ENCODE data around the gene FADS1. TPM values are rescaled to one million over a fixed set of nuclear protein-coding genes. Genes with fewer than 3 reads are reported as not detected.

The FADS1 gene
- total RNA-seq, 2 donors from 2014 or later: 16.1 to 28.9 TPM

GRCh38 chr11:61793083-61793828 is 23.5 kb downstream of the FADS1 start:
- ATAC-seq (peak in 1 of 2 donors; percentile 34), DNase-seq (ENCODE audit: low spot score in 2 of 2) (no peak)
- H3K36me3 Mint-ChIP-seq: peaks cover 44 to 48% of the 10 kb centered on the region in 2 donors
- H3K27ac Mint-ChIP-seq: peak overlapping the region; percentile 98 to 99
- H3K9me3 Mint-ChIP-seq: no peaks in the 10 kb centered on the region

- Mint-ChIP-seq H3K36me3 (peaks cover 37 to 48% of the 10 kb centered on the region in 2 donors), H3K27ac (peak within 1 kb of the TSS; percentile 98 to 99), H3K9me3 (no peaks in the 10 kb centered on the region)
- peak; percentile 88 to 91 for DNase-seq (ENCODE audit: low spot score in 2 of 2)
- ATAC-seq: peak; percentile 90 to 93
Measured at GRCh38 chr11:61792310-61793082, 24.3 kb downstream of the FADS1 start, which contains the start of the genes FEN1 and TMEM258. FEN1 (plus strand) TSS chr11:61792911; CDS start chr11:61795362, 2,451 bp downstream. TMEM258 (minus strand) TSS chr11:61792599; CDS start chr11:61792558, 41 bp downstream.

- Mint-ChIP-seq H3K27ac (peak overlapping the region; percentile 98 to 99), H3K36me3 (peaks cover 30 to 41% of the 10 kb centered on the region in 2 donors), H3K9me3 (no peaks in the 10 kb centered on the region)
- ATAC-seq (peak; percentile 36 to 56), DNase-seq (ENCODE audit: low spot score in 2 of 2) (peak in 1 of 2 donors; percentile 44)
Measured at GRCh38 chr11:61791737-61792309, 25.0 kb downstream of the FADS1 start.

GRCh38 chr11:61787928-61788491 is 28.8 kb downstream of the FADS1 start:
- Mint-ChIP-seq H3K36me3 (peaks cover 10 to 12% of the 10 kb centered on the region in 2 donors), H3K9me3 (no peaks in the 10 kb centered on the region), H3K27ac (no peak overlapping the region)
- DNase-seq (ENCODE audit: low spot score in 2 of 2) (no peak), ATAC-seq (no peak)

- Mint-ChIP-seq H3K9me3 (no peaks in the 10 kb centered on the region), H3K27ac (no peak overlapping the region), H3K36me3 (no peaks in the 10 kb centered on the region)
- no peak for ATAC-seq
- DNase-seq (ENCODE audit: low spot score in 2 of 2): no peak
Measured at GRCh38 chr11:61785837-61786402, 30.9 kb downstream of the FADS1 start.

- no peak for DNase-seq (ENCODE audit: low spot score in 2 of 2)
- no peak for ATAC-seq
- Mint-ChIP-seq H3K36me3 (no peaks in the 10 kb centered on the region), H3K27ac (no peak overlapping the region), H3K9me3 (no peaks in the 10 kb centered on the region)
Measured at GRCh38 chr11:61784506-61784805, 32.3 kb downstream of the FADS1 start.

- H3K9me3 Mint-ChIP-seq: no peaks in the 10 kb centered on the region
- ATAC-seq (no peak), DNase-seq (ENCODE audit: low spot score in 2 of 2) (no peak)
- peak overlapping the region; percentile 8 to 57 for H3K27ac Mint-ChIP-seq
- H3K36me3 Mint-ChIP-seq: no peaks in the 10 kb centered on the region
Measured at GRCh38 chr11:61783717-61784505, 32.9 kb downstream of the FADS1 start.

GRCh38 chr11:61782841-61783240 is 34.0 kb downstream of the FADS1 start:
- no peak for ATAC-seq
- H3K9me3 Mint-ChIP-seq: no peaks in the 10 kb centered on the region
- H3K27ac Mint-ChIP-seq: peak overlapping the region in 1 of 2 donors; percentile 55
- H3K36me3 Mint-ChIP-seq: no peaks in the 10 kb centered on the region
- DNase-seq (ENCODE audit: low spot score in 2 of 2): no peak

- ATAC-seq (no peak), DNase-seq (ENCODE audit: low spot score in 2 of 2) (no peak)
- Mint-ChIP-seq H3K27ac (no peak overlapping the region), H3K9me3 (no peaks in the 10 kb centered on the region), H3K36me3 (no peaks in the 10 kb centered on the region)
Measured at GRCh38 chr11:61782299-61782698, 34.5 kb downstream of the FADS1 start.

GRCh38 chr11:61781585-61781984 is 35.2 kb downstream of the FADS1 start:
- H3K27ac Mint-ChIP-seq: peak overlapping the region in 1 of 2 donors; percentile 49

GRCh38 chr11:61780581-61781162 is 36.1 kb downstream of the FADS1 start:
- Mint-ChIP-seq H3K9me3 (no peaks in the 10 kb centered on the region), H3K27ac (peak overlapping the region; percentile 49 to 90), H3K36me3 (no peaks in the 10 kb centered on the region)
- ATAC-seq: no peak
- no peak for DNase-seq (ENCODE audit: low spot score in 2 of 2)

More at GRCh38 chr11:61781585-61781984, 35.2 kb downstream of the FADS1 start:
- DNase-seq (ENCODE audit: low spot score in 2 of 2) (no peak), ATAC-seq (no peak)
- H3K9me3 Mint-ChIP-seq: no peaks in the 10 kb centered on the region
- H3K36me3 Mint-ChIP-seq: no peaks in the 10 kb centered on the region

- no peak for DNase-seq (ENCODE audit: low spot score in 2 of 2)
- Mint-ChIP-seq H3K36me3 (no peaks in the 10 kb centered on the region), H3K9me3 (no peaks in the 10 kb centered on the region), H3K27ac (peak overlapping the region in 1 of 2 donors; percentile 90)
- no peak for ATAC-seq
Measured at GRCh38 chr11:61779666-61780525, 36.9 kb downstream of the FADS1 start.

GRCh38 chr11:61778920-61779650 is 37.7 kb downstream of the FADS1 start:
- DNase-seq (ENCODE audit: low spot score in 2 of 2) (no peak), ATAC-seq (no peak)
- Mint-ChIP-seq H3K9me3 (no peaks in the 10 kb centered on the region), H3K27ac (peak overlapping the region in 1 of 2 donors; percentile 27), H3K36me3 (no peaks in the 10 kb centered on the region)

- H3K27ac Mint-ChIP-seq: peak overlapping the region in 1 of 2 donors; percentile 27
- H3K9me3 Mint-ChIP-seq: no peaks in the 10 kb centered on the region
- ATAC-seq: no peak
- H3K36me3 Mint-ChIP-seq: no peaks in the 10 kb centered on the region
- DNase-seq (ENCODE audit: low spot score in 2 of 2): no peak
Measured at GRCh38 chr11:61778357-61778886, 38.4 kb downstream of the FADS1 start.
